Measurements from ENCODE around the gene SENP5.

The SENP5 gene

GRCh38 chr3:196969660-196970546, 102.2 kb downstream of the SENP5 start:
- DNase-seq = peak; percentile 48

GRCh38 chr3:196970547-196971093, 102.9 kb downstream of the SENP5 start:
- no peak for DNase-seq

- no peak for DNase-seq
Measured at GRCh38 chr3:196971094-196971698, 103.5 kb downstream of the SENP5 start.

- no peak for DNase-seq
Measured at GRCh38 chr3:196974661-196975060, 106.9 kb downstream of the SENP5 start.

- DNase-seq = no peak
Measured at GRCh38 chr3:196975349-196975748, 107.6 kb downstream of the SENP5 start.

- DNase-seq = no peak
Measured at GRCh38 chr3:196976941-196977340, 109.2 kb downstream of the SENP5 start.

GRCh38 chr3:196979545-196979944, 111.8 kb downstream of the SENP5 start:
- no peak for DNase-seq

- no peak for DNase-seq
Measured at GRCh38 chr3:196981657-196982056, 113.9 kb downstream of the SENP5 start.

GRCh38 chr3:196983186-196983585, 115.5 kb downstream of the SENP5 start:
- DNase-seq = no peak

All from NCI-H1105 (cell line).